ENCODE data around the gene CDC42.
A peak's percentile ranks its signal among the peaks of the same experiment; 100 is the strongest.
"Not testable (repeated sequence)": the region's sequence is repeated elsewhere in the genome, so short reads cannot be mapped to it uniquely, and the experiment has no call there.

The CDC42 gene

DNA sequence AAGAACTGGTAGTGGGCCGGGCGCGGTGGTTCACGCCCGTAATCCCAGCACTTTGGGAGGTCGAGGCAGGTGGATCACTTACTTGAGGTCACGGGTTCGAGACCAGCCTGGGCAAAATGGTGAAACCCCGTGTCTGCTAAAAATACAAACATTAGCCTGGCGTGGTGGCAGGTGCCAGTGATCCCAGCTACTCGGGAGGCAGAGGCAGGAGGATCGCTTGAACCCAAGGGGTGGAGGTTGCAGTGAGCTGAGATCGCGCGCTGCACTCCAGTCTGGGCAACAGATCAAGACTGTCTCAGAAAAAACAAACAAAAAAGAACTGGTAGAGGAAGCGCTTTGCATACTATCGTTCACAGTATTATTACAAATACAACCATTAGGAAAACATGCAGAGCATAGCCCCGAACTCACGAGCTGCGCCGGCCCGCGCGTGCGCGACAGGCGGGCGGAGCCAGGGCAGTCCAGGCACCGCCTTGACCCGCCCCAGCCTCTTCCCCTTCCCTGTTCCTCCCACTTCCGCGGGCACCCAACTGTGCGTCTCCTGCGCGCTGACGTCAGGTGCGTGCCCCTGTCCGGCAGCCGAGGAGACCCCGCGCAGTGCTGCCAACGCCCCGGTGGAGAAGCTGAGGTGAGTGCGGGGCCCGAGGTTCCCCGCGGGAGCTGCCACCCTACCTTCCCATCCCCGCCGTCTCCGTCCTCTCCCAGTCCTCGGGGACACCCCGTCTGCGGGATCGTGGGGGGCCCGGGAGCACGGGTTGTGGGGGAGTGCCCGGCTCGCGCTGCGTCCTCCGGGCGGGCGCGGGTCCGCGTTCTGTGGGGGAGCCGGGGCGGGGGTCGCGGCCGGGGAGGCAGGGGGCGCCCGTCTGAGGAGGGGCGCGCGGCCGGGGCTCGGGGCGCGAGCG lies at the start of gene CDC42:
Gene CDC42 (plus strand): TSS at position 595 of the 902 bp plus-strand sequence. CDS start 25,770 bp downstream, outside the sequence.
- DNase-seq = peak; percentile 97 to 98

GRCh38 chr1:22002875-22003274 lies 49.6 kb upstream of the CDC42 start:
- not testable (repeated sequence) for DNase-seq

DNA sequence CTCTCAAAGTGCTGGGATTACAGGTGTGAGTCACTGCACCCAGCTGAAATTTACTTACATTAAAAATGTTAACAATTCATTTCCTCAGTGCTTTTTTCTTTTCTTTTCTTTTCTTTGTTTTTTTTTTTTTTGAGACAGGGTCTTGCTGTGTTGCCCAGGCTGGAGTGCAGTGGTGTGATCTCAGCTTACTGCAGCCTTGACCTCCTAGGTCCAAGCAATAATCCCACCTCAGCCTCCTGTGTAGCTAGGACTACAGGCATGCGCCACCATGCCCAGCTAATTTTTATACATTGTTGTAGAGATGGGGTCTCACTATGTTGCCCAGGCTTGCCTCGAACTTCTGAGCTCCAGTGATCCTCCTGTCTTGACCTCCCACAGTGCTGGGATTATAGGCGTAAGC lies 48.5 kb upstream of the CDC42 start:
- not testable (repeated sequence) for DNase-seq

- DNase-seq = peak; percentile 10 to 38
Observed at GRCh38 chr1:22005261-22006149, 47.0 kb upstream of the CDC42 start.

- not testable (repeated sequence) for DNase-seq
Observed at GRCh38 chr1:22006736-22007135, 45.8 kb upstream of the CDC42 start.

- DNase-seq = not testable (repeated sequence)
Observed at GRCh38 chr1:22007262-22007661, 45.2 kb upstream of the CDC42 start.

GRCh38 chr1:22009566-22009965 lies 42.9 kb upstream of the CDC42 start:
- not testable (repeated sequence) for DNase-seq

- not testable (repeated sequence) for DNase-seq
Observed at GRCh38 chr1:22012752-22013151, 39.8 kb upstream of the CDC42 start.

GRCh38 chr1:22014575-22015206 lies 37.8 kb upstream of the CDC42 start:
- DNase-seq = not testable (repeated sequence)

GRCh38 chr1:22018583-22019559 lies 33.6 kb upstream of the CDC42 start:
- peak; percentile 53 to 57 for DNase-seq

- no peak for DNase-seq
Observed at GRCh38 chr1:22021061-22021460, 31.4 kb upstream of the CDC42 start.

DNA sequence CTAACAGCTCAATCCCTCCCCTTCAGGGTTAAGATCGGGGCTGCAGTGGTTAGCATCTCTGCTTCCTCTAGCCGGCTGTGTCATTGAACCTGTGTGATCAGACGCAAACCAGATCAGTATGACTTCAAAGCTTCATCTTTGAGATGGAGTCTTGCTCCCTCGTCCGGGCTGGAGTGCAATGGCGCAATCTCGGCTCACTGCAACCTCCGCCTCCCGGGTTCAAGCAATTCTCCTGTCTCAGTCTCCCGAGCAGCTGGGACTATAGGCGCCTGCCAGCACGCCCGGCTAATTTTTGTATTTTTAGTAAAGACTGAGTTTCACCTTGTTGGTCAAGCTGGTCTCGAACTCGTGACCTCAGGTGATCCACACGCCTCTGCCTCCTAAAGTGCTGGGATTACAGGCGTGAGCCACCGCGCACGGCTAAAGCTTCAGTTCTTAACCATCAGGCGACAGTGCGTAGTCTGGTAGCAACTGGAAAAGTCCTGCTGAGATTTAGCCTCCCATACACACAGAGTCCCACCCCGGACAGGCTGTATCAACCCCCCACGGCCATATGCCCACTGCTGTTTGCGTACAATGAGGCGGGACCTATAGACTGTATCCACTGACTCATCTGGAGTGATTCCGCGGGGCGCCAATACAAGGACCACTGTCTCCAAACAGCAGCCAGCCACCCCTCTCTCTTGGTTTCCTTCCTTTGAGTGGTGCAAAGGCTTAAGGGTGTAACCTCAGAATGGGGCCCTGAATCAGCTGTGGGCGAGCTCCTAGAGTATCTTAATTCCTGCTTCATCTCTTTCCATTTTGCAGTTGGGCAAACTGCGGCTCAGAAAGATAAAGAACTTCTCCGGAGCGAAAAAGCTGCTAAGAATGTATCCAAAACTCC lies 27.8 kb upstream of the CDC42 start:
- DNase-seq = peak; percentile 77 to 86

DNA sequence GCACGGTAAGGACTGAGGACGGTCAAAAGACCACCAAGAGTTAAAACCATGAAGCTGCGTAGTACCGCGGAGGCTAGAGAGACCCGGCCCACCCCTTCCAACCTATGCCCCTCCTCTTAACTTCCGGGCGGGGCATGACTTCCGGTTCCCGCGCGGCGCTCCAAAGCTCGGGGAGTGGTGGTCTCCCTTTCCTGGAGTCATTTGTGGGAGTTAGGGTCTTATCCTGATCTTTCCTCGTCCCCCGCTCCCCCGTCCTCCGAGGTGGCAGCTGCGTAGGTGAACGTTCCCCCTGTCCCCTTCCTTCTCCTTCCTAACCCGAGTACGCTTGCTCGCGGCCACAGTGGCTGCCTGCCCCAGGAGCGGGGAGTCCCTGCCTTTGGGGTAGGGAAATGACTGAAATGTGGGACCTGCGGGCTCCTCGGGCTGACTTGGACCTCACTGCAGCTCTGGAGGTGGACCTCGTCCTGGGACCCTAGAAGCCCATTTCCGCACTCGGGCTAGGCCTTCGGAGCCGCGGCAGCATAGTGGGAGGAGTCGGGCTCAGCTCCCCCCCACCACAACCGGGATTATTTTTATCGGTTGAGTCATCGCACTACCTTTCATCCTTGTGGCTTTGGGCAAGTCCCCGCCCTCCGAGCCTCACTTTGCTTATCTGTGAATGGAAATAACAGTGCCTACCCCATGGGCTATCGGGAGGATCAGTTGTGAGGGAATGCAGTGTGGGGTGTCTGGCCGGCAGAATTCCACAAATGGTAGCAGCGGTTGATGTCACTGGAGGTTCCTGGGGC lies 26.9 kb upstream of the CDC42 start:
- peak; percentile 89 to 91 for DNase-seq

DNA sequence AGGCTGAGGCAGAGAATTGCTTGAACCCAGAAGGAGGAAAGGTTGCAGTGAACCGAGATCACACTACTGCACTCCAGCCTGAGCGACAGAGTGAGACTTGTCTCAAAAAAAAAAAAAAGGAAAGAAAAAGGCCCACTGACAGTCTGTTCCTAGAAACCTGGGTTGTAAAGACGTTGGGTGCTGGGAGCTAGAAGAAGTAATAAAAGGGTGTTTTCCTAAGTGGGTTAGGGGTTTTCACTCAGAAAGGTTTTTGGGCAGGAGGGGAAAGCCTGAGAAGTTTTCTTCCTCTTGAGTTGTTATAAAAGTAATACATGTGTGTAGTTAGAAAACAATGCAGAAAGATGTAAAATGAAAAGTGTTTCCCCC lies 25.6 kb upstream of the CDC42 start:
- peak in 1 of 2 donors; percentile 42 for DNase-seq

GRCh38 chr1:22030057-22030456 lies 22.5 kb upstream of the CDC42 start:
- DNase-seq = no peak

DNA sequence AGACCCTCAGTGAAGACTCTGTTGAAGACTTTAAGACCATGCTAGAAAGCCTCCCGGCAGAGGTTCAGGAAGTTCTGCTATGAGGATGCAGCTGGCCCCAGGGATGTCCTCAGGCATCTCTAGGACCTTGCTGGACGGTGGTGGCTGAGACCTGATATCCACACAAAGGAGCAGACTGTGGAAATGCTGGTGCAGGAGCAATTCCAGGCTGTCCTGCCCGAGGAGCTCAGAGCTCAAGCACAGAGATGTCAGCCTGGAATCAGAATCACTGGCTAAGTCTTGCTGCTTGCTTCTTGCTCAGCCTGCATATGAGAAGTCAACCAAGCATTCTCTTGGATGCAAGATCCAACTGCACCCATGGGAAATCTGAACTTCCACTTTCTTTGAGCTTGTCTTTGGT lies 22.0 kb upstream of the CDC42 start:
- no peak for DNase-seq

DNA sequence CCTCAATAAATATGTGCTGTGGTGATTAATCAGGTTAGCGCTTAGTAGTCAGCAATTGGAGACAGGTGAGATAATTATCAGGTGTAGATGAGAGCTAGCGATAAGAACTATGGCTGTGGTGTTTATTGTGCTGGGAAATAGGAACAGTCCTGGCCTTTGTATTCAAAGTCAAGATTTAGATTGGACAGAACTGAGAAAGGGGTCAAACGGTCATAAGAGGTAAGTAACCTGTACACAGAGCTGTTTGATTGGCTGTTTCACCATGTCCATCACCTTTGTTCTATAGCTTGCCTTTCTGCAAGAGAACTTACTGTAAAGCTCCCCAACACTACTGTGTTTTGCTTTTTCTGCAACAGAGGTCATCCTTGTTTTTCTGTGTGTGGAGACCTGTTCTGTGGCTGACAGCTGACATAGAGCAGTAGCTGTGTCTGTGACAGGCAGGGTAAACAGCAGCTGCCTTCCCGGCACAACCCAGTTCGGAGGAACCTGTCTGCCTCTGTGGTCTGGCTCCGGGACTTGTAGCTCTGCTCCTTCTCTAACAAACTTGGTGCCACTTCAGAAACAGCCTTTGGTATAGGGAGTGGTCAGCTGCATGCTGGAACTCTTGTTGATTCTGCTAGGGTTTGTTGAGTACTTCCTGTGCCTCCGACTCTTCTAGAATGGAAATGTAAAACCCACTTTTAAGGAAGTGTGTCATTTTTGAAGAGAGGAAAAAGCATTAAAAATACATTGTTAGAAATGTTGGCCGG lies 21.1 kb upstream of the CDC42 start:
- peak; percentile 56 to 73 for DNase-seq

- not testable (repeated sequence) for DNase-seq
Observed at GRCh38 chr1:22034834-22035233, 17.7 kb upstream of the CDC42 start.

DNA sequence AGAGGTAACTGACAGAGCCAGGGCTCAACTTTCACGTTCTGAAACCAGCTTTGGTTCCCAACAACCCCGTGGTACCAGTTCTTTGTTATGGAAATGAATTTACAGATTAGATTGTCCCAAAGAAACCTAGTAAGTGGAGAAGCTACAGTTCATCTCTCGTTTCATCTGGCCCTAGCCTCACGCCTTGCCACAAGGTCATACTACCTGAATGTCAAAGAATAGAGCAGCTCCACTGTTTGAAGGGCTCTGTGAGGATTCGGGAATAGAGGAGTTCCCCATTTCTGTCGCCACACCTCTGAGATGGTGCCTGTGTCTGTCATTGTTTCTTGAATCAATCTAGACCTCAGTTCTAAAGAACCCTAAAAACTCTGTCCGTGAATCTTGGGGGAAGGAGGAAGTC lies 15.0 kb upstream of the CDC42 start:
- no peak for DNase-seq
